ENCODE measurements around the gene CAMK2G.
A peak's percentile ranks its signal among the peaks of the same experiment; 100 is the strongest.

CAMK2G gene

GRCh38 chr10:73859784-73860491 is 14.4 kb downstream of the CAMK2G start:
- no peak for DNase-seq

- DNase-seq, result no peak
Observed at GRCh38 chr10:73859428-73859783, 14.9 kb downstream of the CAMK2G start.

- DNase-seq, result no peak
Observed at GRCh38 chr10:73858750-73859427, 15.5 kb downstream of the CAMK2G start.

- peak; percentile 44 for DNase-seq
Observed at GRCh38 chr10:73858013-73858708, 16.2 kb downstream of the CAMK2G start.

- peak; percentile 83 for DNase-seq
Observed at GRCh38 chr10:73857446-73857845, 16.9 kb downstream of the CAMK2G start.

- DNase-seq, result no peak
Observed at GRCh38 chr10:73856261-73856660, 18.1 kb downstream of the CAMK2G start.

- no peak for DNase-seq
Observed at GRCh38 chr10:73855413-73855812, 18.9 kb downstream of the CAMK2G start.

- no peak for DNase-seq
Observed at GRCh38 chr10:73854310-73854709, 20.0 kb downstream of the CAMK2G start.

GRCh38 chr10:73853196-73853595 is 21.2 kb downstream of the CAMK2G start:
- DNase-seq, result no peak

- DNase-seq, result peak; percentile 16
Observed at GRCh38 chr10:73850863-73851461, 23.4 kb downstream of the CAMK2G start.

GRCh38 chr10:73850211-73850610 is 24.1 kb downstream of the CAMK2G start:
- no peak for DNase-seq

GRCh38 chr10:73848821-73849489 is 25.4 kb downstream of the CAMK2G start:
- DNase-seq, result peak; percentile 74

- DNase-seq, result no peak
Observed at GRCh38 chr10:73847031-73847430, 27.3 kb downstream of the CAMK2G start.

- peak; percentile 30 for DNase-seq
Observed at GRCh38 chr10:73843261-73843660, 31.1 kb downstream of the CAMK2G start.

GRCh38 chr10:73842349-73842748 is 32.0 kb downstream of the CAMK2G start:
- no peak for DNase-seq

- no peak for DNase-seq
Observed at GRCh38 chr10:73841526-73842285, 32.6 kb downstream of the CAMK2G start.

GRCh38 chr10:73841061-73841421 is 33.3 kb downstream of the CAMK2G start:
- DNase-seq, result no peak

- no peak for DNase-seq
Observed at GRCh38 chr10:73840403-73841060, 33.8 kb downstream of the CAMK2G start.

GRCh38 chr10:73840056-73840402 is 34.3 kb downstream of the CAMK2G start:
- no peak for DNase-seq

- DNase-seq, result no peak
Observed at GRCh38 chr10:73839276-73839966, 34.9 kb downstream of the CAMK2G start.

GRCh38 chr10:73838827-73839226 is 35.5 kb downstream of the CAMK2G start:
- DNase-seq, result peak; percentile 25

Measured in EL (cell line).